A204.1 (cell line): ENCODE results near the gene MAN2A1.
A peak's percentile ranks its signal among the peaks of the same experiment; 100 is the strongest.
"Not testable (repeated sequence)": the region's sequence is repeated elsewhere in the genome, so short reads cannot be mapped to it uniquely, and the experiment has no call there.

ENCODE experiments used
- FAIRE-seq: peaks from 2 replicates; lab custom pipeline; 2012; peaks lifted over from hg19 to GRCh38; lab: Jason Lieb, UNC

Gene MAN2A1

DNA sequence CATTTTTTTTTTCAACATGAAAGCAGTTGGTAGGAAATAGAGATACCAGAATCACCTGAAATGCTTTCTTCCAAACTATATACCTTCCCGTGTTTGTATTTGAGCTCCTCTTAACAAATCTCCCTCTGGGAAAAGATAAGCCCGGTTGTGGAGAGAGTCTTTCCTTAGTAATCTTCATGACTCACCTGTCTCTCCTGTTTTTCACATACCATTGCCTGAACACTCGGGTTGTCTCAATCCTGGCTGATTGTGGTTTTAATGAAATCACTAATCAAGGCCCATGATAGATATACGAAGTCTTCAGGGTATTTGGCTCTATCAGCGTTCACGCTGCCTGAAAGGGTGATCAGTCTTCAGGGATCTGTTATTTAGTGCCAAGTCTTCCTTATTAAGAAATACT is 136.7 kb downstream of the MAN2A1 start:
- FAIRE-seq, result no peak

GRCh38 chr5:109829331-109829730 is 139.6 kb downstream of the MAN2A1 start:
- FAIRE-seq, result no peak

DNA sequence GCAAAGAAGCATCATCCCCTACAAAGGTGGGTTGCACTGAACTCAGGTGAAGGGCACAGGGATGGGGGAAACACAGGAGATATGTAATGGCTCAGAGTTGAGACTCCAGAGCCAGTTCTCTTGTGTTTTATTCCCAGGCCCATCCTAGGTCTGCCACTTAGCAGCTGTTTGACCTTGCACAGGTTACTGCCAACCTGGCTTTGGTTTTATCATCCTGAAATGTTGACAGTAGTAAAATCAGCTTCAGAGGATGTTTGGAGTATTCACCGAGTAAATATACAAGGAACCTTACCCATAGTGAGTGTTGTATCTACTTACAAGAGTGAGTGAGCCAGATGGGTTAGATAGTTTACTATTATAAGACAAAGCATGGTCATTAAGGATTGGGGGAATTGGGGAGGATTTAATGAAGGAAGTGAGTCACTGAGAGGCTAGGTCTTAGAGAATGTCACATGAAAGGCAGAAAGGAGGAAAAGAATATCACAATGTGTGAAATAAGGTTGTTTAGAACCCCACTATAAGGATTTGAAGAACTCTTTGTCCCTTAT is 141.3 kb downstream of the MAN2A1 start:
- FAIRE-seq, result no peak

GRCh38 chr5:109832207-109833188 is 142.8 kb downstream of the MAN2A1 start:
- FAIRE-seq, result not testable (repeated sequence)

DNA sequence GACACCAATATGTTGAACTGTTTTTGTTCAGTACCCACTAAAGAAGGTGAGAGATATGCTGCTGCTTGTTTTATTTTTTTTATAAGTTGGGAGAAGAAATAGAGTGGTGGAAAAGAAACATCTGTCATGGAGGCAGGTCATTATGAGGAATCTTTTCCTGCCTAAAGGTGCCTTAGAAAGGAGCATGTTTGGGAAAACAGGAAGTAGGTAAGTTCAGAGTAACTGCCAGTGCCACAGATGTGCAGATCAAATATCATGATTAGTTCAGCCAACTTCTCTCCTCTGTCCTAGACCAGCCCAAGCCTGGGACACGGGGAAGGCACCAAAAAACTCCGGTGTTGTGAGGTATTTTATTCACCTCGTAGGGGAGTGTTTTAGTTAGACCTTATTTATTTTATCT is 144.2 kb downstream of the MAN2A1 start:
- no peak for FAIRE-seq

DNA sequence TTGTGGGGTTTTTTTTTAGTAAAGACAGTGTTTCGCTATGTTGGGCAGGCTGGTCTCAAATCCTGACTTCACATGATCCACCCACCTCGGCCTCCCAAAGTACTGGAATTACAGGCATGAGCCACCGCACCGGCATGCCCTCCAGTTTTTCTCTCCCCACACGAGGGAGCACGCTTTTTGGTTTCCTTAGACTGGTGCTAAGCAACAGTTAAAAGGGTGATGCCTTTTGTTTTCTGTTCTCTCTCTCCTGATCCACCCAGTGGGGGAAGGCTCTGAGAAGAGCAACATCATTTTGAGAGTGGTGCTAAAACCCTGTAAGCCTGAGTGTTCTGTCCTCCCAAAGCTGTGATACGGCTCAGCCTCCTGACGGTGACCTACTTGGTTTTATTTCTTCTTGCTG is 146.6 kb downstream of the MAN2A1 start:
- FAIRE-seq, result no peak

DNA sequence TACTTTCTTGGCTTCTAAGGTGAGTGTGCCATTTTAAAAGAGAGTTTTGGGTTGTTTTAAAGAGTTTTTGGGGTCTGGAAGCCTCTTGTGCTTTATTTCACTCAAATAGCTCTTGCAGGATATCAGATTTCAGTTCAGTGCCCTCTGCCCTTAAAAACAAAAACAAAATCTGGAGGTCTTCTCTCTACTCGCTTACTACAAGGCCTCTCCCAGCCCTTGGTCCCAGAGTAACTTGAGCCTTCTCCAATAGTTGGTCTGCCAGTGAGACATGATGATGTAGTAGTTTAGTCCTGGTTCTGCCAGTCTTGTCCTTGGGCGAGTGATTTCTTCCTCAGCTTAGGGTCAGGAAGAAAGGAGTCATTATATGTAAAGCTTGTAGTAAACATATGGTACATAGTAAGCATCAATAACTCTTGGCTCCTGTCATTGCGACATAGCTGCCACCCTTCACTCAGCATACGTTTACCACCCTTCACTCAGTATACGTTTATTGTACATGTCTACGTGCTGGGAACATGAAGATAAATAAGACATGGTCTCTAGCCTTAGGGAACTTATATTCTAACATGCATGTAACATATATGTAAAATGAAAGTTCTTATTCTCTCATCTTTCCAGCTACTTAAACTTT is 147.6 kb downstream of the MAN2A1 start:
- FAIRE-seq, result no peak

DNA sequence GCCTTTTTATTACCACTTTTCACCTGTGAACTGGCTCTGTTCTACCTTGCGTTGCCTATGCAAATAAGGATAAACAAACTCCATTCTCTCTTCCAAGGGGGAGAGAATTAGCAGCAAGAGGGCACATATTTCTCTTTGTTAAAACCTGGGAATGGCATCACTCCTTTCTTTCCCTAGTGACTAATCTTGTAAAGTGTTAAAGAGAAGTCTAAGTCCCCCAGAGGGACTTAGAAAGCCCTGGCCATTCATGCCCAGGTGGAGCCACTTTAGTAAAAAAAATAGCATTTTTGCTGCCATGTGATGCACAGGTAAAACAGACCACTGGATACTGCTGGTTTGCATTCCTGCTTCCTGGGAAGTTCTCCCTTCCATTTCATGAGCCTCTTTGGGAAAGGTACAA is 148.4 kb downstream of the MAN2A1 start:
- no peak for FAIRE-seq

DNA sequence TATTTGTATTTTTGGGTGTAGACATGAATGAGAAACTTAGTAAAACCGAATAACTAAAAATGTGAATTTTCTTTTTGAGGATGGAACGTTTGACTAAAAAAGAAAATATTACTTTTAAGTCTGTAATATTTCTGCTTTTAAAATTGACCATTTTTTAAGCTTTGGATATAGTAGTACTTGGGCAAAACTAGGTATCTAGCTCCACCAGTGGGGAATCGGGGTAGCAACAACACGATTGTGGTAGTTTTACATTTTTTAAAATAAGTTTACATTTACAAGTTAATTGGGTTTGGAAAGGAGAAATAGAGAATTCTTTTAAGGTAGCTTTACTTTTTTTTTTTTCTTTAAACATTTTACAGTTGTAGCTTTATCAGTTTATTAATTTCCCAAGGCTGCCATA is 154.4 kb downstream of the MAN2A1 start:
- FAIRE-seq, result peak; percentile 91

GRCh38 chr5:109844695-109845094 is 155.0 kb downstream of the MAN2A1 start:
- FAIRE-seq, result no peak

- FAIRE-seq, result no peak
These were observed 158.4 kb downstream of the MAN2A1 start for GRCh38 chr5:109848130-109848529.

- no peak for FAIRE-seq
These were observed 159.9 kb downstream of the MAN2A1 start for GRCh38 chr5:109849478-109850088.

DNA sequence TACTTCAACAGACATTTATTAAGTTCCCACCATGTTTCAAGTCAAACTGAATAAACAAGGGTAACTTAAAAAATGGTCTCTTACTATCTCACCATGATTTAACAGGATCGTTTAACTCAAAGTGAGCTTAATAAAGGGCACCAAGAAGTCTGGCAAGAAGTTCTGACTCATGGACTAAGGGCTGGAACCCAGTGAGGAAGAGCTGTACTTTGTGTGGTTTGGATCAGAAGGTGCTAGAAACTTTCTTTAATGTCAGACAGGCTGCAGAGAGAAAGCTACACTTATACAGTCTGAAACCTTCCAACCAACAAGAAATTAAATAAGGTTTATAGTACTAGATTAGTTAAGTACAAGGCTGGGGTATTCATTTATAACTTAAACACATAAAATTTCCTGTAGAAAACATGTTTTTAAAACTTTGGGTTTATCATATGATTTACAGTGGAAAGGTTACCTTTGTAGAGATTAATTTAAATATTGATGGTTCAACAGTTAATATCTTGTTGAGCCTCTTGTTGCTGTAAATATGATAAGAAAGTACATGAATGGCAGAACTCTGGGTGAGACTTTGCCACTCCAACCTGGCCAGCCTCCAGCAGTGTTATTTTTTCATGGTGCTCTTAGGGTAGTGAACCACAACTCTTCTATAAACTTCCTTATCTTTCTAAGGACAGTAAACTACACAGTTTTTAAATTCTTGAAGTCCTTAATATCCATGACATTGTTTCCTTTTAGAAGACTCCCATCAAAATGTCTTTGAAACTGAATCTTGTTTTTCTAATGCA is 162.8 kb downstream of the MAN2A1 start:
- no peak for FAIRE-seq

- no peak for FAIRE-seq
These were observed 163.7 kb downstream of the MAN2A1 start for GRCh38 chr5:109853377-109853776.

DNA sequence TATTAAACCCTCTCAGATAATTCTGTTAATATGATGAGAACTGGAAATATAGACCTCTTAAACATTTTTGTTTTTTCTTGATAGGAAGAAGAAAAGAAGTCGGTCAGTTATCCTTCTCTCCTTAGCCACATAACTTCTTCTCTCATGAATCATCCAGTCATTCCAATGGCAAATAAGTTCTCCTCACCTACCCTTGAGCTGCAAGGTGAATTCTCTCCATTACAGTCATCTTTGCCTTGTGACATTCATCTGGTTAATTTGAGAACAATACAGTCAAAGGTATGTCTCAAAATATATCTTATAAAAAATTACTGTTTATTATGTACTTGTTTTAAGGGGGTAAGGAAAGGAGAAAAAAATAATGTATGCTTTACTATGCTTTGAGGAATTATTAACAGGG is 165.3 kb downstream of the MAN2A1 start:
- FAIRE-seq, result no peak

- no peak for FAIRE-seq
These were observed 167.8 kb downstream of the MAN2A1 start for GRCh38 chr5:109857405-109858031.

DNA sequence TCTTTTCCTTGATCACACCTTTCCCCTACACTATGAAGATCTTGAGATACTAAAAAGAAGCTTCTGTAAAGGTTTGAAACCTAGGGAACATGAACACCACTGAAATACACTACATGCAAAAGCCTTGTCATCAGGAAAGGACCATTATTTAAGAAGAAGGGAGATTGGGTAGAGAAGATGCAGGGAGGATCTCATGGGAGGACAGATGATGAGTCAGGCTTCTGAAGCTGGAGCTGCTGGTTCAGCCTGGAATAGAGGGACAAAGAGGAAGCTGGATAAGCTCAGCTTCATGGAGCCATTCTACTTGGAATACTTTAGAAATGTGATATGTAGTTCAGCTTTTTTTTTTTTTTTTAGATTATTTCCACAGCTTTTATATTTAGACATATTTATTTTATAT is 169.8 kb downstream of the MAN2A1 start:
- no peak for FAIRE-seq

- FAIRE-seq, result no peak
These were observed 172.6 kb downstream of the MAN2A1 start for GRCh38 chr5:109862301-109862700.

- FAIRE-seq, result no peak
These were observed 174.0 kb downstream of the MAN2A1 start for GRCh38 chr5:109863752-109864151.

DNA sequence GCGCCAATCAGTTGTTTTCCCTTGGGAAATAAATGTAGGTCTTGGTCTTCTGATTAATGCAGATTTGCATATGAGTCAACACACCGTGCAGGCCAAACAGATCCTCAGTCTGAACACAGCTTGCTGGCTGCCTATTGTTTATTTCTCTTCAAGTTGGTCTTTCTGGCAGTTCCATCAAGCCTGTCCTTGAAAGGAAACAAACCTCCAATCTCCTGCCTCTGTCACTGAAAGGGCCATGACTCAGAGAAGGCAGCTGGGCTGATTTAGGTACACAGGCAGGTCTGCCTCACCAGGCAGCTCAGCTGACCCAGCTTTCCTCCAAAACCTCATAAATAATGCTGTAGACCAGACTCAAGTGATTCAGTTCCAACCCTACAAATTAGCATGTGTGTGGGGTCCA is 175.9 kb downstream of the MAN2A1 start:
- no peak for FAIRE-seq

GRCh38 chr5:109866051-109866450 is 176.3 kb downstream of the MAN2A1 start:
- FAIRE-seq, result no peak

DNA sequence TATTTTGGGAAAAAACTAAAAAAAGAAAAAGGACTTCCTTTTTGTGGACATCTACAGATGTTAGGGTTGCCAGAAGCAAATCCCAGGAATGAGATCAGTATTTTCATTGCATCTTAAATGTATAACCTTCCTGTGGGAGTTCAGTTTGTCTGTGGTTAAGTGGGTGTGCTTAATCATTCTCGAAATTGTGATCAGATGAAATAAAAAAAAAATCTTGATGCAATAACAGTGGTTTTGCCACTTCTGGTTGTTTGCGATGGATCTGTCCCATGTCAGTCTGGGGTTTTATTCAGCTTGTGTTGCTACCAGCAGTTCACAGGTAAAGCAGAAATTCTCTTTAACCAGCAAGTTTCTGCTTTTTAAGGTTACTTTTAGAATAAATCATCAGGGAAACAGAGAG is 179.0 kb downstream of the MAN2A1 start:
- FAIRE-seq, result no peak
